Measurements from ENCODE around the gene USP46. TPM values are rescaled to one million over a fixed set of nuclear protein-coding genes. Genes with fewer than 3 reads are reported as not detected.

The USP46 gene
- total and polyA plus RNA-seq, 2 of the 4 experiments (the other 2 are of a cell fraction), result 9.3 to 15.4 TPM

GRCh38 chr4:52680381-52680780, 21.3 kb upstream of the USP46 start:
- in situ Hi-C loops (cut with MboI; ENCODE audit: low sequenced_read_pairs), result no loop called here
- no peaks in the 10 kb centered on the region for H3K36me3 ChIP-seq (ENCODE audit: control insufficient read depth, insufficient read depth, low read length)
- no peak overlapping the region for H4K5ac ChIP-seq (ENCODE audit: low read depth, low read length)
- H3K4me2 ChIP-seq (ENCODE audit: low read depth, low read length), result no peak overlapping the region
- BruUV-seq (replicated peaks), result no TSS peak
- H2BK120ac ChIP-seq (ENCODE audit: low read depth, low read length), result no peak overlapping the region
- H3K4ac ChIP-seq (ENCODE audit: low read depth, low read length), result no peak overlapping the region
- H2BK20ac ChIP-seq (ENCODE audit: low read depth, low read length), result no peak overlapping the region
- no CpG with 5 or more reads among the region's 2 CpGs for WGBS, 2 experiments (ENCODE audit: extremely low coverage in 2 of 2, insufficient read length in 1 of 2)
- no peaks in the 10 kb centered on the region for H3K9me1 ChIP-seq (ENCODE audit: insufficient read depth, low read length)
- no peak overlapping the region for H3K14ac ChIP-seq (replicated peaks; ENCODE audit: low read depth, low read length)
- H2BK5ac ChIP-seq (ENCODE audit: low read depth, low read length, poor library complexity, severe bottlenecking), result no peak overlapping the region
- no peak overlapping the region for H2BK15ac ChIP-seq (ENCODE audit: low read depth, low read length)
- H3K18ac ChIP-seq (ENCODE audit: low read depth, low read length), result no peak overlapping the region
- DNase-seq (no peak), ATAC-seq (ENCODE audit: low read depth) (no peak)
- no peak overlapping the region for H3K27ac ChIP-seq (ENCODE audit: insufficient read depth, low read length)
- H3K9ac ChIP-seq (ENCODE audit: low read depth, low read length), result no peak overlapping the region
- no peak overlapping the region for H2AFZ ChIP-seq (replicated peaks; ENCODE audit: low read length, poor library complexity)
- H3K4me3 ChIP-seq (ENCODE audit: insufficient read depth, low read depth, low read length), result no peak overlapping the region
- H4K20me1 ChIP-seq (ENCODE audit: insufficient read depth, low read length), result no peaks in the 10 kb centered on the region
- H3K56ac ChIP-seq (ENCODE audit: extremely low read depth, insufficient read depth, low read length), result no peak overlapping the region
- dilution Hi-C loops (cut with HindIII; ENCODE audit: low sequenced_read_pairs, unreplicated experiment), result no loop called here
- TF ChIP-seq RAD21 (IDR thresholded peaks at IDR 0.05; ENCODE audit: low read length), result no peak
- no peak for TF ChIP-seq CTCF (conservative IDR thresholded peaks at IDR 0.05; ENCODE audit: low read depth, low read length)
- no peak for TF ChIP-seq POLR2A (IDR thresholded peaks at IDR 0.05; ENCODE audit: low read depth, low read length)
- TF ChIP-seq RCOR1 (IDR thresholded peaks at IDR 0.05; ENCODE audit: insufficient replicate concordance, low read length), result no peak
- no peak for TF ChIP-seq CHD1 (IDR thresholded peaks at IDR 0.05; ENCODE audit: low read depth, low read length)
- TF ChIP-seq, protein P1, sequence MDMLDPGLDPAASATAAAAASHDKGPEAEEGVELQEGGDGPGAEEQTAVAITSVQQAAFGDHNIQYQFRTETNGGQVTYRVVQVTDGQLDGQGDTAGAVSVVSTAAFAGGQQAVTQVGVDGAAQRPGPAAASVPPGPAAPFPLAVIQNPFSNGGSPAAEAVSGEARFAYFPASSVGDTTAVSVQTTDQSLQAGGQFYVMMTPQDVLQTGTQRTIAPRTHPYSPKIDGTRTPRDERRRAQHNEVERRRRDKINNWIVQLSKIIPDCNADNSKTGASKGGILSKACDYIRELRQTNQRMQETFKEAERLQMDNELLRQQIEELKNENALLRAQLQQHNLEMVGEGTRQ (IDR thresholded peaks at IDR 0.05; ENCODE audit: low read depth, low read length), result no peak
- no peak for TF ChIP-seq FOS (IDR thresholded peaks at IDR 0.05; ENCODE audit: low read depth, low read length)
- TF ChIP-seq ELK1 (IDR thresholded peaks at IDR 0.05; ENCODE audit: borderline replicate concordance, low read depth, low read length), result no peak
- no peak for TF ChIP-seq NFE2L2 (IDR thresholded peaks at IDR 0.05; ENCODE audit: low read depth, low read length)
- no peak for TF ChIP-seq MAFK (IDR thresholded peaks at IDR 0.05; ENCODE audit: low read depth, low read length)
- no peak for TF ChIP-seq CEBPB (IDR thresholded peaks at IDR 0.05; ENCODE audit: low read depth, low read length)
- no peak overlapping the region for H2AK9ac ChIP-seq (replicated peaks; ENCODE audit: low read depth, low read length, poor library complexity)
- H3K4me1 ChIP-seq (ENCODE audit: control insufficient read depth, insufficient read depth, low read length), result no peaks in the 10 kb centered on the region
- H4K8ac ChIP-seq (ENCODE audit: low read depth in 2 of 2, low read length in 2 of 2), result no peak overlapping the region
- intact Hi-C loops (cut with micrococcal nuclease), result loop anchor here (10.0 kb wide), 1 partner anchor 276 kb away; no protein-coding TSS in a partner anchor
- ChIA-PET POLR2A (ENCODE audit: unreplicated experiment) (no interaction called here), CTCF (interaction anchor here (1.1 kb wide), 1 partner anchor 335 kb away, joined by 3 read pairs; no protein-coding TSS in a partner anchor)
- no peak overlapping the region for H2AK5ac ChIP-seq (ENCODE audit: low read depth, low read length)
- no peaks in the 10 kb centered on the region for H3K79me1 ChIP-seq (ENCODE audit: low read depth in 1 of 2, low read length in 2 of 2)
- no peak overlapping the region for H3K23ac ChIP-seq (ENCODE audit: low read depth, low read length)
- no peaks in the 10 kb centered on the region for H3K9me3 ChIP-seq (ENCODE audit: control insufficient read depth, insufficient read depth, low read length)
- H4K91ac ChIP-seq (ENCODE audit: insufficient read depth, low read depth, low read length), result no peak overlapping the region
- no peaks in the 10 kb centered on the region; the same call in none of the 2 replicates for H3K27me3 ChIP-seq (ENCODE audit: control insufficient read depth, insufficient read depth, low read length)
